ENCODE results near the gene IQSEC3.
"Not testable (repeated sequence)": the region's sequence is repeated elsewhere in the genome, so short reads cannot be mapped to it uniquely, and the experiment has no call there.

IQSEC3 gene

GRCh38 chr12:111699-112493 lies 45.3 kb downstream of the IQSEC3 start:
- peak; percentile 1 for DNase-seq (ENCODE audit: low spot score)

- no peak for DNase-seq (ENCODE audit: low spot score)
Measured at GRCh38 chr12:113347-113746, 46.8 kb downstream of the IQSEC3 start.

GRCh38 chr12:114626-115211 lies 48.2 kb downstream of the IQSEC3 start:
- DNase-seq (ENCODE audit: low spot score) = no peak

GRCh38 chr12:115518-115917 lies 49.0 kb downstream of the IQSEC3 start:
- DNase-seq (ENCODE audit: low spot score) = no peak

GRCh38 chr12:115960-116915 lies 49.7 kb downstream of the IQSEC3 start:
- no peak for DNase-seq (ENCODE audit: low spot score)

- DNase-seq (ENCODE audit: low spot score) = no peak
Measured at GRCh38 chr12:117311-117710, 50.7 kb downstream of the IQSEC3 start.

GRCh38 chr12:117816-118345 lies 51.3 kb downstream of the IQSEC3 start:
- no peak for DNase-seq (ENCODE audit: low spot score)

GRCh38 chr12:118591-118990 lies 52.0 kb downstream of the IQSEC3 start:
- no peak for DNase-seq (ENCODE audit: low spot score)

- no peak for DNase-seq (ENCODE audit: low spot score)
Measured at GRCh38 chr12:120951-121350, 54.4 kb downstream of the IQSEC3 start.

GRCh38 chr12:121647-122046 lies 55.1 kb downstream of the IQSEC3 start:
- no peak for DNase-seq (ENCODE audit: low spot score)

GRCh38 chr12:125075-125474 lies 58.5 kb downstream of the IQSEC3 start:
- no peak for DNase-seq (ENCODE audit: low spot score)

- DNase-seq (ENCODE audit: low spot score) = no peak
Measured at GRCh38 chr12:125566-125965, 59.0 kb downstream of the IQSEC3 start.

- DNase-seq (ENCODE audit: low spot score) = no peak
Measured at GRCh38 chr12:128079-128478, 61.5 kb downstream of the IQSEC3 start.

- DNase-seq (ENCODE audit: low spot score) = no peak
Measured at GRCh38 chr12:129001-129400, 62.4 kb downstream of the IQSEC3 start.

- no peak for DNase-seq (ENCODE audit: low spot score)
Measured at GRCh38 chr12:130519-130918, 64.0 kb downstream of the IQSEC3 start.

GRCh38 chr12:131008-131407 lies 64.4 kb downstream of the IQSEC3 start:
- no peak for DNase-seq (ENCODE audit: low spot score)

- DNase-seq (ENCODE audit: low spot score) = no peak
Measured at GRCh38 chr12:131732-132495, 65.3 kb downstream of the IQSEC3 start.

GRCh38 chr12:133616-134232 lies 67.2 kb downstream of the IQSEC3 start:
- not testable (repeated sequence) for DNase-seq (ENCODE audit: low spot score)

GRCh38 chr12:135138-135537 lies 68.6 kb downstream of the IQSEC3 start:
- DNase-seq (ENCODE audit: low spot score) = no peak

GRCh38 chr12:138171-138897 lies 71.8 kb downstream of the IQSEC3 start:
- DNase-seq (ENCODE audit: low spot score) = no peak
